GM12892 (cell line): ENCODE data around the gene CASKIN1.

ENCODE experiments used
- POLR2A ChIP-seq: IDR thresholded peaks from 2 replicates; pipeline ENCODE4 v1.6.1; 2011; ENCODE audit warnings: low read depth, low read length, control low read depth
- POLR2AphosphoS5 ChIP-seq: IDR thresholded peaks from 2 replicates; pipeline ENCODE4 v1.6.1; 2011; ENCODE audit warnings: low read depth, low read length, control low read depth

DNA sequence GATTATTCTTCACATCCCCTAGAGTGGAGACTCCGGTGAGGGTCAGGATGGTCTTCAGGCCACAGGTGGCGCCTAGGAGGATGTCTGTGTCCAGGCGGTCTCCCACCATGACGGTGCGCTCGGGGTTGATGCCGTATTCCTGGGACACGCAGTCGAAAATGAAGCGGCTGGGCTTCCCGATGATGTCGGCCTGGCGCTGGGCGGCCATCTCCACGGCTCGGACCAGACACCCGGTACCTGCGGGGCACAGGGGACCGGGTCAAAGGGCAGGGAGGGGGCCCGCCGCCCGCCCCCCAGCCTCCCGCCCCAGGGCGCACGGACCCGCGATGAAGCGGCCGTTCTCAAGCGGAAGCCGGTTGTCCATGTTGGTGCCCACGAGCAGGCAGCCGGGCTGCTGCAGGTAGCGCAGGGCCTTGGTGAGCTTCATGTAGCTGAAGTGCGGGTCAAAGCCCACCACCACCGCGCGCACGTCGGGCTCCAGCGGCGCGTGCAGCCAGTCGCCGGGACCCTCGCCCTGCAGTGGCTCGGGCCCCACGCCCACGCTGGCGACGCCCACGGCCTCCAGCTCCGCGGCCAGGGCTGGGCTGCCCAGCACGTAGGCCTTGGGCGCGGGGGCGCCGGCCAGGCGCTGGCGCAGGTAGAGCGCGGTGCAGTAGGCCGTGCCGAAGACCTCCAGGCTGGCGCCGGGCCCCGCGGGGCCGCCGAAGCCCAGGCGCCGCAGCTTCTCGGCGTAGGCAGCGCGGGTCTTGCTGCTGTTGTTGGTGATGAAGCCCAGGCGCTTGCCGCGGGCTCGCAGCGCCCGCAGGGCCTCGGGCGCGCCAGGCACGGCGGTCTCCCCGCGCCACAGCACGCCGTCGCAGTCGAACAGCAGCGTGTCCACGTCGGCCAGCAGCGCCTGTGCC is 17.7 kb upstream of the CASKIN1 start:
- TF ChIP-seq POLR2AphosphoS5 (no peak; the same call in 1 of the 2 replicates), POLR2A (no peak; the same call in 1 of the 2 replicates)
